ENCODE data around the gene ABHD2. TPM values are rescaled to one million over a fixed set of nuclear protein-coding genes. Genes with fewer than 3 reads are reported as not detected.

Gene ABHD2
- total RNA-seq, 1 donor from 2014 or later = 53.1 TPM

- Mint-ChIP-seq H3K4me3 (ENCODE audit: low read depth) (no peak overlapping the region), H3K36me3 (ENCODE audit: insufficient read depth) (peaks cover 3% of the 10 kb centered on the region), H3K27me3 (no peaks in the 10 kb centered on the region), H3K4me1 (ENCODE audit: low read depth) (peaks cover 19% of the 10 kb centered on the region), H3K9me3 (ENCODE audit: low read depth) (no peaks in the 10 kb centered on the region), H3K27ac (no peak overlapping the region)
- DNase-seq (ENCODE audit: low spot score, unreplicated experiment) = no peak
- TF ChIP-seq CTCF (IDR thresholded peaks at IDR 0.05; ENCODE audit: unreplicated experiment) = no peak
Observed at GRCh38 chr15:89141885-89142284, 53.6 kb downstream of the ABHD2 start.

- H3K36me3 Mint-ChIP-seq (ENCODE audit: insufficient read depth) = peaks cover 3% of the 10 kb centered on the region
- TF ChIP-seq CTCF (IDR thresholded peaks at IDR 0.05; ENCODE audit: unreplicated experiment) = no peak
- H3K9me3 Mint-ChIP-seq (ENCODE audit: low read depth) = no peaks in the 10 kb centered on the region
- H3K4me1 Mint-ChIP-seq (ENCODE audit: low read depth) = peaks cover 19% of the 10 kb centered on the region
- H3K27ac Mint-ChIP-seq = no peak overlapping the region
- H3K27me3 Mint-ChIP-seq = no peaks in the 10 kb centered on the region
- no peak overlapping the region for H3K4me3 Mint-ChIP-seq (ENCODE audit: low read depth)
- DNase-seq (ENCODE audit: low spot score, unreplicated experiment) = no peak
Observed at GRCh38 chr15:89142423-89142822, 54.2 kb downstream of the ABHD2 start.

- no peak for DNase-seq (ENCODE audit: low spot score, unreplicated experiment)
- H3K27me3 Mint-ChIP-seq = no peaks in the 10 kb centered on the region
- H3K36me3 Mint-ChIP-seq (ENCODE audit: insufficient read depth) = peaks cover 3% of the 10 kb centered on the region
- no peak overlapping the region for H3K4me3 Mint-ChIP-seq (ENCODE audit: low read depth)
- H3K4me1 Mint-ChIP-seq (ENCODE audit: low read depth) = peaks cover 20% of the 10 kb centered on the region
- no peaks in the 10 kb centered on the region for H3K9me3 Mint-ChIP-seq (ENCODE audit: low read depth)
- no peak for TF ChIP-seq CTCF (IDR thresholded peaks at IDR 0.05; ENCODE audit: unreplicated experiment)
- H3K27ac Mint-ChIP-seq = no peak overlapping the region
Observed at GRCh38 chr15:89143503-89144162, 55.4 kb downstream of the ABHD2 start.

- H3K27me3 Mint-ChIP-seq = no peaks in the 10 kb centered on the region
- H3K27ac Mint-ChIP-seq = no peak overlapping the region
- no peak overlapping the region for H3K4me3 Mint-ChIP-seq (ENCODE audit: low read depth)
- peaks cover 22% of the 10 kb centered on the region for H3K4me1 Mint-ChIP-seq (ENCODE audit: low read depth)
- TF ChIP-seq CTCF (IDR thresholded peaks at IDR 0.05; ENCODE audit: unreplicated experiment) = no peak
- peaks cover 3% of the 10 kb centered on the region for H3K36me3 Mint-ChIP-seq (ENCODE audit: insufficient read depth)
- H3K9me3 Mint-ChIP-seq (ENCODE audit: low read depth) = no peaks in the 10 kb centered on the region
- DNase-seq (ENCODE audit: low spot score, unreplicated experiment) = no peak
Observed at GRCh38 chr15:89144491-89144890, 56.2 kb downstream of the ABHD2 start.

- peaks cover 3% of the 10 kb centered on the region for H3K36me3 Mint-ChIP-seq (ENCODE audit: insufficient read depth)
- H3K9me3 Mint-ChIP-seq (ENCODE audit: low read depth) = no peaks in the 10 kb centered on the region
- peaks cover 29% of the 10 kb centered on the region for H3K4me1 Mint-ChIP-seq (ENCODE audit: low read depth)
- no peak for DNase-seq (ENCODE audit: low spot score, unreplicated experiment)
- no peak for TF ChIP-seq CTCF (IDR thresholded peaks at IDR 0.05; ENCODE audit: unreplicated experiment)
- no peak overlapping the region for H3K27ac Mint-ChIP-seq
- H3K27me3 Mint-ChIP-seq = no peaks in the 10 kb centered on the region
- H3K4me3 Mint-ChIP-seq (ENCODE audit: low read depth) = no peak overlapping the region
Observed at GRCh38 chr15:89146366-89146765, 58.1 kb downstream of the ABHD2 start.

All from progenitor cell of endocrine pancreas (in vitro differentiated cells).